Astrocyte (in vitro differentiated cells and primary cell): ENCODE data around the gene XKR8.

Experiments used
- CTCF ChIP-seq: IDR thresholded peaks from 2 replicates; pipeline ENCODE4 v1.5.1; 2011; ENCODE audit warnings: low read depth, mild to moderate bottlenecking, inconsistent platforms, low read length, moderate library complexity; ENCODE audit not compliant: insufficient read depth
- EZH2 ChIP-seq: IDR thresholded peaks from 2 replicates; pipeline ENCODE4 v1.6.1; 2012; ENCODE audit warnings: mild to moderate bottlenecking, low read length, inconsistent platforms; ENCODE audit not compliant: insufficient read depth

- TF ChIP-seq CTCF (no peak), EZH2 (no peak)
Observed at GRCh38 chr1:27934818-27935549, 24.8 kb upstream of the XKR8 start, which contains the start of gene SMPDL3B.
